WTC11 (cell line): ENCODE measurements around the gene PALS1. TPM values are rescaled to one million over a fixed set of nuclear protein-coding genes. Genes with fewer than 3 reads are reported as not detected.
"Not testable (repeated sequence)": the region's sequence is repeated elsewhere in the genome, so short reads cannot be mapped to it uniquely, and the experiment has no call there.

ENCODE experiments used
- ATAC-seq: fragments of 200-7000 bp; cut with Tn5 transposase; 2 replicates; pipeline ENCODE4 v1.10.0; 2021; ENCODE audit warnings: mild to moderate bottlenecking, moderate library complexity
- CTCF ChIA-PET: fragments of 300-600 bp; sonication (Branson Sonifier 250); formaldehyde crosslinking; loops from one replicate; lab custom pipeline; 2021; ENCODE audit warnings: antibody characterized with exemption; lab: Charles Lee
- POLR2A ChIA-PET: fragments of 350-600 bp; sonication (Branson Sonifier 250); formaldehyde crosslinking; loops from one replicate; lab custom pipeline; 2021; ENCODE audit warnings: antibody characterized with exemption; lab: Charles Lee
- DNase-seq: peaks from one replicate; pipeline ENCODE4 v3.0.0; 2021; ENCODE audit warnings: low spot score
- H3K27ac Mint-ChIP-seq: 2 replicates; pipeline ENCODE4 v1.8.0; 2021; ENCODE audit warnings: mixed read lengths
- H3K27me3 Mint-ChIP-seq: 2 replicates; pipeline ENCODE4 v1.8.0; 2021; ENCODE audit warnings: low read depth, mild to moderate bottlenecking, moderate library complexity, mixed read lengths
- H3K36me3 Mint-ChIP-seq: 2 replicates; pipeline ENCODE4 v1.8.0; 2021; ENCODE audit warnings: mixed read lengths
- H3K4me1 Mint-ChIP-seq: 2 replicates; pipeline ENCODE4 v1.8.0; 2022; ENCODE audit warnings: mixed read lengths
- H3K4me3 Mint-ChIP-seq: 2 replicates; pipeline ENCODE4 v1.8.0; 2021; ENCODE audit warnings: mild to moderate bottlenecking, moderate library complexity, mixed read lengths
- H3K9me3 Mint-ChIP-seq: 2 replicates; pipeline ENCODE4 v1.8.0; 2021; ENCODE audit warnings: mixed read lengths
- ATF1 ChIP-seq: sonication (generic); formaldehyde crosslinking; IDR thresholded peaks from 2 replicates; pipeline ENCODE4 v1.8.1; 2023; ENCODE audit warnings: mild to moderate bottlenecking, moderate library complexity, missing genetic modification reagents
- CREB1 ChIP-seq: sonication (generic); formaldehyde crosslinking; IDR thresholded peaks from 2 replicates; pipeline ENCODE4 v1.8.0; 2023; ENCODE audit warnings: mild to moderate bottlenecking, missing genetic modification reagents
- CTCF ChIP-seq: fragments of 200-600 bp; IDR thresholded peaks from 2 replicates; pipeline ENCODE4 v1.8.0; 2022; ENCODE audit warnings: antibody characterized with exemption
- ELF4 ChIP-seq: sonication (generic); formaldehyde crosslinking; IDR thresholded peaks from 2 replicates; pipeline ENCODE4 v1.8.1; 2022; ENCODE audit warnings: low read depth, mild to moderate bottlenecking, moderate library complexity, missing genetic modification reagents
- EMX1 ChIP-seq: fragments of 250-450 bp; sonication (Bioruptor Pico); IDR thresholded peaks from 2 replicates; pipeline ENCODE4 v1.8.0; 2021; ENCODE audit warnings: mild to moderate bottlenecking
- ESRRA ChIP-seq: sonication (generic); formaldehyde crosslinking; IDR thresholded peaks from 2 replicates; pipeline ENCODE4 v1.8.1; 2022; ENCODE audit warnings: mild to moderate bottlenecking, missing genetic modification reagents, borderline replicate concordance
- FOXJ3 ChIP-seq: sonication (generic); formaldehyde crosslinking; IDR thresholded peaks from 2 replicates; pipeline ENCODE4 v1.9.0; 2021; ENCODE audit warnings: missing genetic modification reagents, mild to moderate bottlenecking, borderline replicate concordance
- FOXP1 ChIP-seq: sonication (generic); formaldehyde crosslinking; IDR thresholded peaks from 2 replicates; pipeline ENCODE4 v1.8.0; 2022; ENCODE audit warnings: missing genetic modification reagents, mild to moderate bottlenecking, moderate library complexity, borderline replicate concordance
- GRHL2 ChIP-seq: fragments of 250-450 bp; sonication (Bioruptor Pico); IDR thresholded peaks from 2 replicates; pipeline ENCODE4 v1.8.0; 2022; ENCODE audit warnings: mild to moderate bottlenecking, moderate library complexity; ENCODE audit not compliant: insufficient replicate concordance, severe bottlenecking
- MLX ChIP-seq: sonication (generic); formaldehyde crosslinking; IDR thresholded peaks from 2 replicates; pipeline ENCODE4 v1.8.1; 2023; ENCODE audit warnings: mild to moderate bottlenecking, missing genetic modification reagents, moderate library complexity
- MXD4 ChIP-seq: fragments of 250-450 bp; sonication (Bioruptor Pico); IDR thresholded peaks from 2 replicates; pipeline ENCODE4 v1.8.0; 2021; ENCODE audit warnings: mild to moderate bottlenecking, moderate library complexity, borderline replicate concordance
- NFE2L1 ChIP-seq: sonication (generic); formaldehyde crosslinking; IDR thresholded peaks from 2 replicates; pipeline ENCODE4 v1.8.1; 2023; ENCODE audit warnings: missing genetic modification reagents
- NR1H2 ChIP-seq: sonication (generic); formaldehyde crosslinking; IDR thresholded peaks from 2 replicates; pipeline ENCODE4 v1.9.0; 2021; ENCODE audit warnings: mild to moderate bottlenecking, moderate library complexity, missing genetic modification reagents
- OVOL2 ChIP-seq: fragments of 250-450 bp; sonication (Bioruptor Pico); IDR thresholded peaks from 2 replicates; pipeline ENCODE4 v1.9.0; 2021; ENCODE audit warnings: mild to moderate bottlenecking, borderline replicate concordance
- PREB ChIP-seq: sonication (generic); formaldehyde crosslinking; IDR thresholded peaks from 2 replicates; pipeline ENCODE4 v1.8.1; 2022; ENCODE audit warnings: mild to moderate bottlenecking, missing genetic modification reagents, moderate library complexity, borderline replicate concordance
- RELA ChIP-seq: sonication (generic); formaldehyde crosslinking; IDR thresholded peaks from 2 replicates; pipeline ENCODE4 v1.8.1; 2022; ENCODE audit warnings: missing genetic modification reagents, mild to moderate bottlenecking, borderline replicate concordance
- SOX15 ChIP-seq: fragments of 250-450 bp; sonication (Bioruptor Pico); IDR thresholded peaks from 2 replicates; pipeline ENCODE4 v1.9.0; 2021; ENCODE audit warnings: mild to moderate bottlenecking
- TEAD1 ChIP-seq: sonication (generic); formaldehyde crosslinking; IDR thresholded peaks from 2 replicates; pipeline ENCODE4 v1.8.0; 2022; ENCODE audit warnings: mild to moderate bottlenecking, missing genetic modification reagents
- TP53 ChIP-seq: sonication (generic); formaldehyde crosslinking; IDR thresholded peaks from 2 replicates; pipeline ENCODE4 v1.8.1; 2023; ENCODE audit warnings: mild to moderate bottlenecking, missing genetic modification reagents
- USF1 ChIP-seq: sonication (generic); formaldehyde crosslinking; IDR thresholded peaks from 2 replicates; pipeline ENCODE4 v1.8.0; 2022; ENCODE audit warnings: mild to moderate bottlenecking, missing genetic modification reagents
- ZNF263 ChIP-seq: sonication (generic); formaldehyde crosslinking; IDR thresholded peaks from 2 replicates; pipeline ENCODE4 v1.8.1; 2022; ENCODE audit warnings: low read depth, mild to moderate bottlenecking, moderate library complexity, missing genetic modification reagents
- ZNF416 ChIP-seq: fragments of 250-450 bp; sonication (Bioruptor Pico); IDR thresholded peaks from 2 replicates; pipeline ENCODE4 v1.9.0; 2021; ENCODE audit warnings: mild to moderate bottlenecking, inconsistent platforms
- total RNA-seq: library from RNA; stranded (reverse); gene quantifications from 3 replicates; pipeline ENCODE4 v1.2.3, GENCODE V29; 2021
- TF ChIP-seq, protein P1 (sequence below): sonication (generic); formaldehyde crosslinking; IDR thresholded peaks from 2 replicates; pipeline ENCODE4 v1.8.0; 2022; ENCODE audit warnings: mild to moderate bottlenecking, missing genetic modification reagents

PALS1 gene
- total RNA-seq, 1 experiment from 2014 or later = 18.0 TPM

GRCh38 chr14:67269298-67270060, 28.2 kb downstream of the PALS1 start:
- peak overlapping the region; percentile 82 for H3K27ac Mint-ChIP-seq
- CTCF ChIA-PET = interaction anchor here (1.6 kb wide), 1 partner anchor 17 kb away, joined by 8 read pairs; no protein-coding TSS in a partner anchor
- peaks cover 8% of the 10 kb centered on the region for H3K36me3 Mint-ChIP-seq
- no peaks in the 10 kb centered on the region for H3K9me3 Mint-ChIP-seq
- no peak for ATAC-seq
- H3K27me3 Mint-ChIP-seq = no peaks in the 10 kb centered on the region
- peak overlapping the region; percentile 46 for H3K4me3 Mint-ChIP-seq
- no peak for DNase-seq
- peaks cover 31% of the 10 kb centered on the region for H3K4me1 Mint-ChIP-seq
- POLR2A ChIA-PET = no interaction called here
- TF ChIP-seq ZNF263 (CRISPR knock-in tag) (no peak), NFE2L1 (CRISPR knock-in tag) (no peak), CTCF (no peak)
- TF ChIP-seq, protein P1, sequence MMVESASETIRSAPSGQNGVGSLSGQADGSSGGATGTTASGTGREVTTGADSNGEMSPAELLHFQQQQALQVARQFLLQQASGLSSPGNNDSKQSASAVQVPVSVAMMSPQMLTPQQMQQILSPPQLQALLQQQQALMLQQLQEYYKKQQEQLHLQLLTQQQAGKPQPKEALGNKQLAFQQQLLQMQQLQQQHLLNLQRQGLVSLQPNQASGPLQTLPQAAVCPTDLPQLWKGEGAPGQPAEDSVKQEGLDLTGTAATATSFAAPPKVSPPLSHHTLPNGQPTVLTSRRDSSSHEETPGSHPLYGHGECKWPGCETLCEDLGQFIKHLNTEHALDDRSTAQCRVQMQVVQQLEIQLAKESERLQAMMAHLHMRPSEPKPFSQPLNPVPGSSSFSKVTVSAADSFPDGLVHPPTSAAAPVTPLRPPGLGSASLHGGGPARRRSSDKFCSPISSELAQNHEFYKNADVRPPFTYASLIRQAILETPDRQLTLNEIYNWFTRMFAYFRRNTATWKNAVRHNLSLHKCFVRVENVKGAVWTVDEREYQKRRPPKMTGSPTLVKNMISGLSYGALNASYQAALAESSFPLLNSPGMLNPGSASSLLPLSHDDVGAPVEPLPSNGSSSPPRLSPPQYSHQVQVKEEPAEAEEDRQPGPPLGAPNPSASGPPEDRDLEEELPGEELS = no peak

DNA sequence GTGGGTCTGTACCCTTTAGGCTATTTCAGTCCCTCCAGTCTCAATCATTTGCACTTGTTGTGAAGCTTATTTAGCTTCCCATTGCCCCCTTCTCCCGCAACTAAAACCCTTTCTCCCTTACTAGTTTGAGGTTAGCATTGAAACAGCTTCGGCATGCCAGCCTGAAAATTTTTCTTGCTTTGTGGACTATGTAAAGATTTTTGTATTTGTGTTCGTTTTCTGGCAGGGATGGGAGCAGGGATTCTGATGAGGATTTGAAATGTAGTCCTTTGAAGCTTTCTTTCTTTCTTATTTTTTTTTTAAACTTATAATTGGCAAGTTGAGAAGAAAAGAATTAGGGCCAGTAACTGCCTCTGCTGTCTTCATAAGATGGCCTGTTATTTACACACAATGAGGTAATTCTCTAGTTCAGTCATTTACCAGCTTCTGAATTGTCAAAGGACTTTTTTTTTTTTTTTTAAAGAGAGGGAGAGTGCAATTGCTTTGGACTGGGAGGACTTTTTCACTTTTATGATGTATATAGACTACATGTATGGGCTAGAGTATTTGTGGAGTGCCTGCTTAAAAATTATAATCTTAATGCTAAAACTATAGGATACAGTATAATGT, 29.0 kb downstream of the PALS1 start:
- Mint-ChIP-seq H3K27ac (peak overlapping the region; percentile 33), H3K9me3 (no peaks in the 10 kb centered on the region), H3K4me1 (peaks cover 36% of the 10 kb centered on the region), H3K36me3 (peaks cover 8% of the 10 kb centered on the region), H3K27me3 (no peaks in the 10 kb centered on the region), H3K4me3 (no peak overlapping the region)
- ChIA-PET CTCF (interaction anchor here (1.6 kb wide), 1 partner anchor 16 kb away, joined by 8 read pairs; no protein-coding TSS in a partner anchor), POLR2A (no interaction called here)
- no peak for TF ChIP-seq ATF1 (CRISPR knock-in tag)
- TF ChIP-seq OVOL2 (CRISPR knock-in tag) = no peak
- TF ChIP-seq FOXJ3 (CRISPR knock-in tag) = no peak
- TF ChIP-seq MLX = no peak
- no peak for TF ChIP-seq ELF4 (CRISPR knock-in tag)
- no peak for TF ChIP-seq EMX1 (CRISPR knock-in tag)
- no peak for TF ChIP-seq CREB1 (CRISPR knock-in tag)
- no peak for TF ChIP-seq TEAD1 (CRISPR knock-in tag)
- TF ChIP-seq SOX15 (CRISPR knock-in tag) = no peak
- no peak for TF ChIP-seq GRHL2
- TF ChIP-seq MXD4 (CRISPR knock-in tag) = no peak
- no peak for TF ChIP-seq FOXP1
- ATAC-seq (no peak), DNase-seq (no peak)

DNA sequence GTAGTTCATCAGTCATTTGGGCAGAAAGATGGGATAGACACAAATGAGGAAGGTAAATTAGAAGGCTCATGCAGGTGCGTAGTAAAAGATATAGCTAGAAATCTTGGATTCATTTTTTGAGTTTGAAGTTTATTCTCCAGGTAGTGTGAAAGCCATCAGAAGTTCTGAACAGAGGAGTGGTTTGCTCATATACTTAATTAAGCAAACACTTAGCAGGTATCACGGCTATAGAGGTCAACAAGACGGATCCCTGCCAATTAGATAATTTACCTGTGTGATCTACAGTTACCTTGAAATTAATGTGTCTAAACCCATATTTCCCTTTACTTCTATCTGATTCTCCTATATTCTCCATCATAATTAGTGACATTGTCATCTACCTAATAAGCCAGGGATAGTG, 29.7 kb downstream of the PALS1 start:
- TF ChIP-seq USF1 (CRISPR knock-in tag) = no peak
- TF ChIP-seq ZNF416 (CRISPR knock-in tag) = no peak
- TF ChIP-seq FOXJ3 (CRISPR knock-in tag) = no peak
- TF ChIP-seq TP53 (CRISPR knock-in tag) = no peak
- TF ChIP-seq CREB1 (CRISPR knock-in tag) = no peak
- TF ChIP-seq RELA (CRISPR knock-in tag) = no peak
- TF ChIP-seq PREB (CRISPR knock-in tag) = no peak
- no peak for TF ChIP-seq NR1H2 (CRISPR knock-in tag)
- no peak for TF ChIP-seq ESRRA (CRISPR knock-in tag)
- TF ChIP-seq EMX1 (CRISPR knock-in tag) = no peak
- ChIA-PET POLR2A (no interaction called here), CTCF (no interaction called here)
- no peaks in the 10 kb centered on the region for H3K27me3 Mint-ChIP-seq
- no peak overlapping the region for H3K4me3 Mint-ChIP-seq
- H3K36me3 Mint-ChIP-seq = peaks cover 8% of the 10 kb centered on the region
- DNase-seq (no peak), ATAC-seq (no peak)
- H3K4me1 Mint-ChIP-seq = peaks cover 43% of the 10 kb centered on the region
- H3K27ac Mint-ChIP-seq = no peak overlapping the region; the same call in 1 of the 2 replicates
- no peaks in the 10 kb centered on the region for H3K9me3 Mint-ChIP-seq

DNA sequence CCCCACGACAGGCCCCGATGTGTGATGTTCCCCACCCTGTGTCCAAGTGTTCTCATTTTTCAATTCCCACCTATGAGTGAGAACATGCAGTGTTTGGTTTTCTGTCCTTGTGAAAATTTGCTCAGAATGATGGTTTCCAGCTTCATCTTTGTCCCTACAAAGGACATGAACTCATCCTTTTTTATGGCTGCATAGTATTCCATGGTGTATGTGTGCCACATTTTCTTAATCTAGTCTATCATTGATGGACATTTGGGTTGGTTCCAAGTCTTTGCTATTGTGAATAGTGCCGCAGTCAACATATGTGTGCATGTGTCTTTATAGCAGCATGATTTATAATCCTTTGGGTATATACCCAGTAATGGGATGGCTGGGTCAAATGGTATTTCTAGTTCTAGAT, 32.0 kb downstream of the PALS1 start:
- H3K4me3 Mint-ChIP-seq, CTCF ChIA-PET, H3K27me3 Mint-ChIP-seq, H3K9me3 Mint-ChIP-seq, H3K36me3 Mint-ChIP-seq, DNase-seq, POLR2A ChIA-PET, H3K27ac Mint-ChIP-seq, ATAC-seq: not testable (repeated sequence)
- H3K4me1 Mint-ChIP-seq = peaks cover 52% of the 10 kb centered on the region
